COR-L47 (cell line): ENCODE data around the gene ZNF865.
A peak's percentile ranks its signal among the peaks of the same experiment; 100 is the strongest.

Experiments
- DNase-seq: peaks from one replicate; lab custom pipeline; 2025; lab: John Stamatoyannopoulos, UW

The ZNF865 gene

DNA sequence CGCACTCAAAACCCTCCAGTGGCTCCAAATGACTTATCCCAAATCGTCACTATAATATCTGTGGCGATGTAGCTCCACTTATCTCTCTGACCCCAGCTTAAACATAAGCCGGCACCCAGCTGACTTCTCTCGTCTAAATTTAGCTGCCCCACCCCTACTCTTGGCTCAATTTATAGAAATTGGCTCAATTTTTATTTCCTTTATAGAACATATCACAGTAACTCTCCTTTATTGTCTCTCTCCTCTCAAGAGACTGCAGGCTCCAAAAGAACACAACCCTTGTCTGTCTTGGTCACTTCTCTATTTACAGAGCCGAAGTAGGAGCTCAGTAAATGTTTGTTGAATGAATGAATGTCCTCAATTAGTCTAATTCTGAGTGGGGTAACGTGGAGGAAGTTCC is 18.1 kb downstream of the ZNF865 start:
- DNase-seq, result no peak

GRCh38 chr19:55624109-55625003 is 18.9 kb downstream of the ZNF865 start, which contains the start of gene ZNF784:
Gene ZNF784 (minus strand): TSS chr19:55624566. CDS start chr19:55624561, 5 bp downstream.
- DNase-seq, result peak; percentile 96

DNA sequence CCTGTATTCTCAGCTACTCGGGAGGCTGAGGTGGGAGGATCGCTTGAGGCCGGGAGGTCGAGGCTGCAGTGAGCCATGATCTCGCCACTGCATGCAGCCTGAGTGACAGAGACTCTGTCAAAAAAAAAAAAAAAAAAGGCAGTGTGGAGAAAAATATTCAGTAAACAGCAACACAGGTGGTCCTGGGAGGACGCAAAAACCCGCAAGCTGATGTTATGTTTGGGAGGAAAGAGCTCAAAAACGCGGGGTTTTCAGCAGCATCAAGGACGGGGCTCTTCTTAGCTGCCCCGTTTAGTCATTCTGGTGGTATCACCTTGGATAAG is 19.5 kb downstream of the ZNF865 start:
- no peak for DNase-seq

DNA sequence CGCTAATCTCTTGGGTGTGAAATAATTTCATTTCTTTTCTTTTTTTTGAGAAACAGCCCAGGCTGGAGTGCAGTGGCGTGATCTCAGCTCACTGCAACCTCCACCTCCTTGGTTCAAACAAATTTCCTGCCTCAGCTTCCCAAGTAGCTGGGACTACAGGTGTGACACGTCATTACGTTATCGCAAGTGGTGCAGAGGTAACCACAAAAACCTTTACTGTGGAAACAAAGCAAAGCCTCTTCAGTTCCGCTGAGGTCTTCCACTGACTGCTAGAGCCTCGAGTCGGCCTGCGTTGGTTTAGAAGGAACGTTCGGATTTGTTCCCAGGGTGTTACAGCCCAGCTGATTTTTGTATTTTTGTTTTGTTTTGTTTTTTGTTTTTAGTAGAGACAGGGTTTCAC is 20.9 kb downstream of the ZNF865 start:
- DNase-seq, result no peak

GRCh38 chr19:55632463-55632834 is 27.0 kb downstream of the ZNF865 start:
- peak; percentile 88 for DNase-seq

DNA sequence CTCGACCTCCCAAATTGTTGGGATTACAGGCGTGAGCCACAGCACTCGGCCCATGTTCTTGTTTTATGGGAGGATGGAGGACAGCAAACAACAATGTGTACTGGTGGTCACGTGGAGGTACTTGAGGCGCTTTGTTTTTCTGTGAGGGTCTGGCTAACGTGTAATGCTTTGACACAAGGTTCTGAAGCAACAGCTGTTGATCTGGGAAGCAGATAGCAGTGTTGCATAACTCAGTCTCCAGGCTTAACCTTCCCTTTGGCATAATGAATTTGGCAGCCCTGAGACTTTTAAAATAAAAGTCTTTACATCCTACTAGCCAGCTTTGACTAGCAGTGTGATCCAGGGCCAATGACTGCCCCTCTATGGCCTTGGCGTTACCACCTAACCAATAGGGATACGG is 28.4 kb downstream of the ZNF865 start:
- DNase-seq, result no peak

- no peak for DNase-seq
These were observed 29.9 kb downstream of the ZNF865 start for GRCh38 chr19:55635334-55635717.

DNA sequence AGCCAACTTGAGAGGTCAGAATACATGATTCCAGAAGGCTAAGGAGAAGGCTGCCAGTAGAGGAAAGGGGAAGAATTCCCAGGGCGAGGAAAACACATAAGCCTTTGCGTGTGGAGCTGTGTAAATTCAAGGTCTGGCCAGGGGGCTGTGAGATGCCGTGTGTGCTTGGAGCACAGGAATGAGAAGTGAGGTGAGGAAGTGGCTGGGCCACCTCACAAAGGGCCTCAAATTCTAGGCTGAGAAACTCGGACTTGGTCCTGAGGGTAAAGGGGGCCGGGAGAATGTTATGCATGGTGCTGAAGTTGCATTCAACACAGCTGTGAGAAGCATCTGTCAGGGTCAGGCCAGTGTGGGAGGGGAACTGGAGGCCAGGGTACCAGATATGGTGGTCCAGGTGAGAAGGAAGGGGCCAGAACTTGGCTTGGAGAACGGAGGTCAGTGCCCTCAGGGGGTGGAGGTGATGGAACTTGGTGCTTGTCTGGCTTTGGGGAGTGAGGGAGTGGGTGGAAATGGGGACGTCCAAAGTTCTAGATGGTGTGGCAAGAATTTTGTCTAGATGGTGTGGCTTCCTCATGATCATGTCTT is 30.5 kb downstream of the ZNF865 start:
- DNase-seq, result no peak

DNA sequence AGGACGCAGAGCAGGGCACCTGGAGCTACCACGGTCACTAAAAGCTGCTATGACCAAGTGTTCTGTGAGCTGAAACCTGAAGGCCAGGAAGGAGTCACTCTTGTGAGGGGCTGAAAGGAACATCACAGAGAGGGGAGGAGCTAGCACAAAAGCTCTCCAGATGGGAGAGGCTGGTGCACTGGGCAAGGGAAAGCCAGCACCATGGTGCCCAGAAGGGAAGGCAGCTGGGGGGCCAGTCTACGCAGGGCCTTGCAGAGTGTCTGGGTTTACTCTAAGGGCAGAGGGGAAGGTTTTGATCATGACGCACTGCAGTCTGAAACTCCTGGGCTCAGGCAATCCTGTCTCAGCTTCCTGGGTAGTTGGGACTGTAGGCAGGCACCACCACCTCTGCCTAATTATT is 31.3 kb downstream of the ZNF865 start:
- DNase-seq, result no peak

- no peak for DNase-seq
These were observed 32.1 kb downstream of the ZNF865 start for GRCh38 chr19:55637534-55637933.

DNA sequence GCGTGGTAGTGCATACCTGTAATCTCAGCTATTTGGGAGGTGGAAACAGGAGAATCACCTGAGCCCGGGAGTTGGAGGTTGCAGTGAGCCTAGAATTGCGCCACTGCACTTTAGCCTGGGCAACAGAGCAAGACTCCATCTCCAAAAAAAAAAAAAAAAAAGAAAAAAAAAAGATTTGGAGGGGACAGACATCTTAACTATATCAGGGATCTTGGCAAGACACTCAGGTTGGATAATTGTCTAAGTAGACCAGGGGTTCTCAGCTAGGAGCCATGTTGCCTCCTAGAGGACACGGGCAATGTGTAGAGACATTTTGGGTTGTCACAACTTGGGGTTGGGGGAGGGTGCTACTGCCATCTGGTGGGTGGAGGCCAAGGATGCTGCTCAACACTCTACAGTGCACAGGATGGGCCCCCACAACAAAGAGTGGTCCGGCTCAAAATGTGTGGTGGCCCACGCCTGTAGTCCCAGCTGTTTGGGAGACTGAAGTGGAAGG is 33.5 kb downstream of the ZNF865 start:
- DNase-seq, result peak; percentile 58

GRCh38 chr19:55640043-55640576 is 34.7 kb downstream of the ZNF865 start:
- DNase-seq, result peak; percentile 59

DNA sequence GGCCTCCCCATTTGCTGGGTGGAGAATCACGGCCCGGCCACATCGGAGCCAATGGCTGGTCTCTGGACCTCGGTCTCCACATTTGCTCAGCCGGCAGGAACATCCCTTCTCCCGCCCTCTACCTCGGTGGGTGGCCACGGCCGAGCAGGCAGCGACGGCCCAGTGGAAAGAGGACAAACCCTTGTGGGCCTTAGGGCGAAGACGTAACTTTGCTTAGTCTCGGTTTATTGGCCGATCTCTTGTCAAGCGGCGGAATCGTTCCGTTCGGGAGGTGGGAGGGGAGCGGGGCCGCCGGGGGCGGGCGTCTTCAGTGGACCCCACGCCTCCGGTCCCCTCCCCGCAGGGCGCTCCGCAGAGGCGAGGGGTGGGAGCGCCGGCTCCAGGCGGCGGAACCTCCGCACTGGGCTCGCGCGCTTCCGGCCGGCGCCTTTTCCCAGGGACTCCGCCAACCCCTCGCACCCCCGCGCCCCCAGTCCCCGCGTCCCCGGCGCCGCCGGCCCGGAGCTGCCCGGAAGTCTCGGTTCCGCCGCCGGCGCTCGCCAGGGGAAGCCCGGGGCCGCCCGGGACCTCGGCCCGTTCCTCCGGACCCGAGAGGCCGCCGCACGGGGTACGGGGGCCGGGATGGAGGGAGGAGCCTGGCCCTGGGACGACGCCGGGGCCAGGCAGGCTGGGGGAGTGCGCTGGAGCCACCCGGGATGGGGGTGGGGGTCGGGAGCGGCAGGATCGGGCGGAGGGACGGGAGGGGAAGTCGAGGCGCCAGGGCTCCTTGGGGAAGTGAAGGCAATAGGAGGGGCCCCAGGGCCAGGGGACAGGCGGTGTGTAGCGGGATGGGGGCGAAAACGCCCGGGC is 35.4 kb downstream of the ZNF865 start, which contains the start of gene ZNF580:
ZNF580 (plus strand) TSS at position 426 of the 849 bp plus-strand sequence. CDS start 1,507 bp downstream, outside the sequence.
- DNase-seq, result peak; percentile 54

- DNase-seq, result no peak
These were observed 36.1 kb downstream of the ZNF865 start for GRCh38 chr19:55641426-55642152.

DNA sequence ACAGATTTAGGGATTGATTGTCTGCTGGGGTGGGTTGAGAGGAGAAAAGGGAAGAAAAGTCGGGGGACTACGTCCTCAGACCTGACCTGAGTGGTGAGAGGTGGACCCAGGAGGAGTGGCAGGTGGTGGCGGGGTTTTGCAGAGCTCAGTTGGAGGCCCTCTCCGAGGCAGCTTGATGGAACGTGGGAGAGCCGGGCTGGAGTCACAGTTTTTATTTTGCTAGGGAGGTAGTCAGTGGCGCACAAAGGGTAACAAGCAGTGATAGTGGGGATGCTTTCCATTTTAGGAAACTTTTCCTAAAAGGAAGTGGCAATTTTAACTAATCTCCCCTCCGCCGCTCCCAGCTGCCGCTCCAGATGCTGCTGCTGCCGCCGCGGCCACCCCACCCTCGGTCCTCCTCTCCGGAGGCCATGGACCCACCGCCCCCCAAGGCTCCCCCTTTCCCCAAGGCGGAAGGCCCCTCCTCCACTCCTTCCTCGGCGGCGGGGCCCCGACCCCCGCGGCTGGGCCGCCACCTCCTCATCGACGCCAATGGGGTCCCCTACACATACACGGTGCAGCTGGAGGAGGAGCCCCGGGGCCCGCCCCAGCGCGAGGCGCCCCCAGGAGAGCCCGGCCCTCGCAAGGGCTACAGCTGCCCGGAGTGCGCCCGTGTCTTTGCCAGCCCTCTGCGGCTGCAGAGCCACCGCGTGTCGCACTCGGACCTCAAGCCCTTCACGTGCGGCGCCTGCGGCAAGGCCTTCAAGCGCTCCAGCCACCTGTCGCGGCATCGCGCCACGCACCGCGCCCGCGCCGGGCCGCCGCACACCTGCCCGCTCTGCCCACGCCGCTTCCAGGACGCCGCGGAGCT is 36.9 kb downstream of the ZNF865 start:
- no peak for DNase-seq

DNA sequence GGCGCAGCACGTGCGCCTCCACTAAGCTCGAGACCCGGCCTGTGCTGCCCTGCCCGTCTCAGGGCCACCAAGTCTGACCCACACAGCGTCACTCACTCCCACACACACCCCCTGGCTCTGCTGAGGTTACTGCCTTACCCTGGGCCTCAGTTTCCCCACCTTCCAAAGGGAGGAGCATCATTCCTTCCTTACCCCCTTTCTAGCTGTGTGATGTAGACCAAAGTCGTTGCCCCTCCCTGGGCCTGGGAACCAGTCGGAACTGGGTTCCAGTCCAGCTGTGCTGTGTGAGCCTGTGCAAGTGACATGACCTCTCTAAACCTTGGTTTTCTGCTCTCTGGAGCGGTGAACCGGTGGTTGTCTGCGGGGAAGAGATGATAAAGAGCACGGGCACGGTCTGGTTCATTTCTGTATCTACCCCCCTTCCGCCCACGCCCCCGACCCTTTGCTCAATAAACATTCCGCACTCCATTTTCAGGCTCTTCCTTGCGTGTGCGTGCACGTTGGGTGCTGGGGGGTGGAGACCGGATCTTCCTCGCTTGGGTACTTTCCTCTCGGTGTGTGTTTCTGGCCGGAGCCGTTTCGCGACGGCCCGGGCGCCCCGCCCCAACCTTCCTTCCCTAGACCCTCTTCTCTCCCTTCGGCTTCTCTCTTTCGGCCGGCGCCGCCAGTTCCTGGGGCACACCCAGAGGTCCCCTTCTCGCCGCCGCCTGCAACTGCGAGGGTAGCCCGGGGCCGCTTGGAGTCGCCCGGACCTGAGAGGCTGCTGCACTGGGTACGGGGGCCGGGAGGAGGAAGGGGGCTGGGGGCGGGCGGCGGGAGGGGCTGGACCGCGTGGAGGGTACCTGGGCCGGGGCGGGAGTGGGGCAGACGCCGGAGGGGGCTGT is 37.8 kb downstream of the ZNF865 start, which contains the start of gene ZNF581:
ZNF581 (plus strand) TSS at position 647 of the 884 bp plus-strand sequence. CDS start 923 bp downstream, outside the sequence.
- DNase-seq, result peak; percentile 45

GRCh38 chr19:55643887-55644176 is 38.4 kb downstream of the ZNF865 start:
- DNase-seq, result no peak

- no peak for DNase-seq
These were observed 38.9 kb downstream of the ZNF865 start for GRCh38 chr19:55644191-55644833.
